GM23338 (cell line): ENCODE measurements around the gene GHDC. TPM values are rescaled to one million over a fixed set of nuclear protein-coding genes. Genes with fewer than 3 reads are reported as not detected.
A peak's percentile ranks its signal among the peaks of the same experiment; 100 is the strongest.
"Not testable (repeated sequence)": the region's sequence is repeated elsewhere in the genome, so short reads cannot be mapped to it uniquely, and the experiment has no call there.

Experiments
- ATAC-seq: fragments of 200-7000 bp; cut with Tn5 transposase; 3 replicates; pipeline ENCODE4 v1.9.1; 2020
- DNase-seq: peaks from one replicate; pipeline ENCODE4 v3.0.0-alpha.2; 2015; ENCODE audit warnings: low spot score
- H2AFZ ChIP-seq: fragments of 200-600 bp; sonication (generic); 2 replicates; pipeline ENCODE4 v1.8.0; 2016; ENCODE audit warnings: antibody characterized with exemption, mild to moderate bottlenecking, moderate library complexity
- H3F3A ChIP-seq: fragments of 200-600 bp; sonication (generic); replicated peaks from 2 replicates; pipeline ENCODE4 v1.8.0; 2017; ENCODE audit warnings: antibody characterized with exemption, mixed run types, low read depth
- H3K27ac ChIP-seq: fragments of 200-600 bp; sonication (generic); 2 replicates; pipeline ENCODE4 v1.6.1; 2016; ENCODE audit warnings: low read depth
- H3K27me3 ChIP-seq: fragments of 200-600 bp; sonication (generic); 2 replicates; pipeline ENCODE4 v1.8.0; 2016; ENCODE audit warnings: mild to moderate bottlenecking, mixed run types, moderate library complexity; ENCODE audit not compliant: insufficient read depth
- H3K36me3 ChIP-seq: fragments of 200-600 bp; sonication (generic); 2 replicates; pipeline ENCODE4 v1.8.0; 2016; ENCODE audit warnings: mild to moderate bottlenecking; ENCODE audit not compliant: insufficient read depth
- H3K4me1 ChIP-seq: fragments of 200-600 bp; sonication (generic); 2 replicates; pipeline ENCODE4 v1.8.0; 2016; ENCODE audit warnings: mild to moderate bottlenecking, moderate library complexity; ENCODE audit not compliant: insufficient read depth
- H3K4me2 ChIP-seq: fragments of 200-600 bp; sonication (generic); 2 replicates; pipeline ENCODE4 v1.7.1; 2017; ENCODE audit warnings: mixed run types
- H3K4me3 ChIP-seq: fragments of 200-600 bp; sonication (generic); 2 replicates; pipeline ENCODE4 v1.6.1; 2016; ENCODE audit warnings: mixed run types
- H3K79me2 ChIP-seq: fragments of 200-600 bp; sonication (generic); replicated peaks from 2 replicates; pipeline ENCODE4 v1.8.0; 2017; ENCODE audit warnings: mild to moderate bottlenecking; ENCODE audit not compliant: insufficient read depth
- H3K9me2 ChIP-seq: fragments of 200-600 bp; sonication (generic); 2 replicates; pipeline ENCODE4 v1.8.0; 2017; ENCODE audit not compliant: insufficient read depth
- H4K20me1 ChIP-seq: fragments of 200-600 bp; sonication (generic); replicated peaks from 2 replicates; pipeline ENCODE4 v1.8.0; 2017; ENCODE audit warnings: mild to moderate bottlenecking; ENCODE audit not compliant: insufficient read depth
- H3K27ac Mint-ChIP-seq: 2 replicates; pipeline ENCODE4 v1.8.0; 2020; ENCODE audit warnings: inconsistent platforms, mild to moderate bottlenecking, moderate library complexity, mixed read lengths
- H3K27me3 Mint-ChIP-seq: 3 replicates; pipeline ENCODE4 v1.8.0; 2022; ENCODE audit warnings: low read depth, mild to moderate bottlenecking, moderate library complexity, mixed read lengths, inconsistent platforms; ENCODE audit not compliant: insufficient read depth, poor library complexity
- H3K36me3 Mint-ChIP-seq: 3 replicates; pipeline ENCODE4 v1.8.0; 2021; ENCODE audit warnings: low read depth, mild to moderate bottlenecking, inconsistent platforms, moderate library complexity, mixed read lengths
- H3K4me1 Mint-ChIP-seq: 3 replicates; pipeline ENCODE4 v1.8.0; 2020; ENCODE audit warnings: mild to moderate bottlenecking, inconsistent platforms, mixed read lengths
- H3K4me3 Mint-ChIP-seq: 3 replicates; pipeline ENCODE4 v1.8.0; 2021; ENCODE audit warnings: moderate library complexity, mild to moderate bottlenecking, inconsistent platforms, mixed read lengths
- H3K9me3 Mint-ChIP-seq: 3 replicates; pipeline ENCODE4 v1.8.0; 2020; ENCODE audit warnings: moderate library complexity, mild to moderate bottlenecking, inconsistent platforms, mixed read lengths
- CREB1 ChIP-seq: fragments of 250-450 bp; sonication (Bioruptor Pico); IDR thresholded peaks from 2 replicates; pipeline ENCODE4 v1.5.0; 2020; ENCODE audit warnings: low read depth, mild to moderate bottlenecking, moderate library complexity
- CTCF ChIP-seq, 2 experiments: fragments of 200-600 bp in 1 of 2; sonication (generic) in 1 of 2; conservative IDR thresholded peaks; 2 replicates each; pipeline versions ENCODE4 v1.5.1 to v1.6.1; 2016 to 2017; ENCODE audit warnings: antibody characterized with exemption in 2 of 2, low read depth in 2 of 2, mild to moderate bottlenecking in 2 of 2, moderate library complexity in 1 of 2
- ETS1 ChIP-seq: IDR thresholded peaks from 2 replicates; pipeline ENCODE4 v1.6.1; 2016; ENCODE audit warnings: antibody characterized with exemption
- EZH2 ChIP-seq: fragments of 200-600 bp; sonication (generic); IDR thresholded peaks from one replicate; pipeline ENCODE4 v1.8.0; 2017; ENCODE audit warnings: antibody characterized with exemption, mild to moderate bottlenecking, low read depth; ENCODE audit not compliant: unreplicated experiment
- EZH2phosphoT487 ChIP-seq: fragments of 200-600 bp; sonication (generic); IDR thresholded peaks from one replicate; pipeline ENCODE4 v1.8.1; 2018; ENCODE audit warnings: antibody characterized with exemption; ENCODE audit not compliant: unreplicated experiment
- JUNB ChIP-seq: IDR thresholded peaks from one replicate; pipeline ENCODE4 v1.6.1; 2016; ENCODE audit warnings: antibody characterized with exemption; ENCODE audit not compliant: unreplicated experiment
- NANOG ChIP-seq: IDR thresholded peaks from 2 replicates; pipeline ENCODE4 v1.6.1; 2016; ENCODE audit warnings: antibody characterized with exemption, borderline replicate concordance
- POLR2AphosphoS5 ChIP-seq: IDR thresholded peaks from 2 replicates; pipeline ENCODE4 v1.6.1; 2016; ENCODE audit warnings: antibody characterized with exemption, low read depth
- REST ChIP-seq: IDR thresholded peaks from one replicate; pipeline ENCODE4 v1.6.1; 2018; ENCODE audit warnings: antibody characterized with exemption; ENCODE audit not compliant: unreplicated experiment
- STAT1 ChIP-seq: IDR thresholded peaks from one replicate; pipeline ENCODE4 v1.6.1; 2016; ENCODE audit warnings: antibody characterized with exemption; ENCODE audit not compliant: unreplicated experiment
- ZNF331 ChIP-seq: fragments of 250-450 bp; sonication (Bioruptor Pico); IDR thresholded peaks from 2 replicates; pipeline ENCODE4 v1.5.0; 2020; ENCODE audit warnings: low read depth, mild to moderate bottlenecking, moderate library complexity
- polyA plus RNA-seq: library from polyadenylated mRNA; unstranded; fragments of >200 nt; fragmentation: Nextera tagmentation; extraction: Ambion mirVana; gene quantifications from 2 replicates; pipeline ENCODE4 v1.2.1, GENCODE V29; 2016
- total RNA-seq: library from RNA; depleted of rRNA; stranded (reverse); fragments of >200 nt; shearing (Covaris generic); gene quantifications from 2 replicates; pipeline ENCODE4 v1.2.3, GENCODE V29; 2014

GHDC gene
- total and polyA plus RNA-seq, 2 experiments from 2014 or later, result 4.0 to 13.8 TPM

- no peak for TF ChIP-seq STAT1
- TF ChIP-seq REST, result no peak
- no peak for TF ChIP-seq NANOG
- no peak for TF ChIP-seq POLR2AphosphoS5
- TF ChIP-seq EZH2phosphoT487, result no peak
- TF ChIP-seq CTCF (conservative IDR thresholded peaks at IDR 0.05; ENCODE audit: low read depth in 2 of 2), result no peak
These were observed 6.5 kb downstream of the GHDC start (continued) for GRCh38 chr17:42187833-42188232.

GRCh38 chr17:42186191-42186590 lies 8.1 kb downstream of the GHDC start:
- H3K27me3 Mint-ChIP-seq, result peaks cover 54% of the 10 kb centered on the region
- H3K9me2 ChIP-seq, H3K27ac ChIP-seq, H3K36me3 Mint-ChIP-seq, H2AFZ ChIP-seq, H3F3A ChIP-seq, H3K27ac Mint-ChIP-seq, H3K4me3 ChIP-seq, H3K4me2 ChIP-seq, DNase-seq, H3K36me3 ChIP-seq, H3K9me3 Mint-ChIP-seq, H3K4me1 ChIP-seq, H3K4me3 Mint-ChIP-seq, H4K20me1 ChIP-seq, H3K79me2 ChIP-seq, ATAC-seq: not testable (repeated sequence)
- peaks cover 33% of the 10 kb centered on the region for H3K4me1 Mint-ChIP-seq
- peaks cover 49% of the 10 kb centered on the region for H3K27me3 ChIP-seq

- H3K27ac Mint-ChIP-seq, result no peak overlapping the region
- TF ChIP-seq CREB1 (CRISPR knock-in tag), result no peak
- no peak for TF ChIP-seq JUNB
- TF ChIP-seq CTCF (conservative IDR thresholded peaks at IDR 0.05; ENCODE audit: low read depth in 2 of 2), result no peak
- TF ChIP-seq POLR2AphosphoS5, result no peak
- TF ChIP-seq ETS1, result no peak
- no peak for TF ChIP-seq ZNF331
- TF ChIP-seq EZH2phosphoT487, result no peak
- TF ChIP-seq STAT1, result no peak
- TF ChIP-seq REST, result no peak
- no peak for TF ChIP-seq EZH2
These were observed 8.7 kb downstream of the GHDC start for GRCh38 chr17:42185621-42185930.

More at GRCh38 chr17:42185621-42185930, 8.7 kb downstream of the GHDC start:
- H4K20me1 ChIP-seq, result no peaks in the 10 kb centered on the region
- Mint-ChIP-seq H3K4me3 (no peak overlapping the region), H3K27me3 (peaks cover 56% of the 10 kb centered on the region), H3K4me1 (peaks cover 33% of the 10 kb centered on the region), H3K9me3 (no peaks in the 10 kb centered on the region), H3K36me3 (no peaks in the 10 kb centered on the region)
- peak overlapping the region; percentile 59; the same call in 1 of the 2 replicates for H2AFZ ChIP-seq
- H3K4me2 ChIP-seq, result no peak overlapping the region
- no peak overlapping the region for H3K27ac ChIP-seq
- no peak overlapping the region for H3K4me3 ChIP-seq
- ATAC-seq (no peak), DNase-seq (no peak)
- H3K79me2 ChIP-seq, result no peaks in the 10 kb centered on the region
- no peaks in the 10 kb centered on the region for H3K9me2 ChIP-seq
- peaks cover 52% of the 10 kb centered on the region for H3K27me3 ChIP-seq
- H3K36me3 ChIP-seq, result no peaks in the 10 kb centered on the region
- peaks cover 10% of the 10 kb centered on the region; the same call in 1 of the 2 replicates for H3K4me1 ChIP-seq
- peaks cover 9% of the 10 kb centered on the region for H3F3A ChIP-seq
